Measurements from ENCODE around the gene SPECC1.

DNA sequence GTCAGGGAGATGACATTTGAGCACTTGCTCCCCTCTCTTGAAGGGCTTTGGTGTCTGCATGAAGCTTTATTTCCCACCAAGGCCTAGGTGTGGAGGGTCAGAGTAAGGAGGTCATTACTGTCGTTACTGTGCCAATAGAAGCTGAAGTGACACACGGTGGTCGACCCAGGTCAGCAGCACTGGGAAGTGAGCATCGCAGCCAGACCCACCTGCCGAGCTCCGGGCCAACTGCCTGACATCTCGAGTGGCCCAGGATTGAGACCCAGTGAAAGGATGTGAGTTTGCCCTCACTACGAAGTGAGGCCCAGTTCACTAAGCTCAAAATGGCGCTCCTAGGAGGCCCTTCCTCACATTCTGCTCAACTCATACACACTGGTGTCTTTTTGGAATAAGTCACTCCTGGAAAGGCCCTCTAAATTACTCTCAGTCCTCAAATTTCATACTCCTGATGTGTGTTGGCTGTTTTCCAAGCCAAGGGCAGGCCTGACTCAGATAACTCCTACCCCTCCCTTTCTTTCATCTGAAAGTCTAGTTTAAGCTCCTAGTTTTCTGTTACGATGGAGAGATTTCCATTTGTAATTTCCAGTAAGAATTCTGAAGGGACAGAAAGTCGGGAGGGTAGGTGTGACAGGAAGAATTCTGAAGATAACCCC is 257.8 kb downstream of the SPECC1 start:
- TF ChIP-seq GATA2 (IDR thresholded peaks at IDR 0.05; ENCODE audit: low read depth, low read length) (no peak), GATA3 (IDR thresholded peaks at IDR 0.05; ENCODE audit: low read depth, low read length) (no peak)
